ENCODE measurements around the gene WDFY4.

WDFY4 gene

GRCh38 chr10:48905311-48905710 is 220.6 kb downstream of the WDFY4 start:
- H3K4me3 ChIP-seq (ENCODE audit: low read depth, low read length) = no peak overlapping the region
- H3K79me2 ChIP-seq (ENCODE audit: control insufficient read depth, insufficient read depth, low read length, unreplicated experiment) = no peaks in the 10 kb centered on the region
- no peak overlapping the region for H3K27ac ChIP-seq (ENCODE audit: low read depth, low read length)
- H3K4me1 ChIP-seq (ENCODE audit: control insufficient read depth, insufficient read depth, low read length, unreplicated experiment) = no peaks in the 10 kb centered on the region
- no peaks in the 10 kb centered on the region for H3K36me3 ChIP-seq (ENCODE audit: insufficient read depth, low read length)
- no peak overlapping the region for H2AFZ ChIP-seq (ENCODE audit: low read length, unreplicated experiment)
- H3K27me3 ChIP-seq (ENCODE audit: insufficient read depth, low read length) = peaks cover 33% of the 10 kb centered on the region

GRCh38 chr10:48906841-48907240 is 222.2 kb downstream of the WDFY4 start:
- no peak overlapping the region for H3K4me3 ChIP-seq (ENCODE audit: low read depth, low read length)
- H3K36me3 ChIP-seq (ENCODE audit: insufficient read depth, low read length) = no peaks in the 10 kb centered on the region
- peaks cover 35% of the 10 kb centered on the region for H3K27me3 ChIP-seq (ENCODE audit: insufficient read depth, low read length)
- no peaks in the 10 kb centered on the region for H3K4me1 ChIP-seq (ENCODE audit: control insufficient read depth, insufficient read depth, low read length, unreplicated experiment)
- no peak overlapping the region for H3K27ac ChIP-seq (ENCODE audit: low read depth, low read length)
- H3K79me2 ChIP-seq (ENCODE audit: control insufficient read depth, insufficient read depth, low read length, unreplicated experiment) = no peaks in the 10 kb centered on the region
- H2AFZ ChIP-seq (ENCODE audit: low read length, unreplicated experiment) = no peak overlapping the region

- no peaks in the 10 kb centered on the region for H3K79me2 ChIP-seq (ENCODE audit: control insufficient read depth, insufficient read depth, low read length, unreplicated experiment)
- H3K27me3 ChIP-seq (ENCODE audit: insufficient read depth, low read length) = peaks cover 40% of the 10 kb centered on the region
- H3K4me1 ChIP-seq (ENCODE audit: control insufficient read depth, insufficient read depth, low read length, unreplicated experiment) = no peaks in the 10 kb centered on the region
- no peak overlapping the region for H2AFZ ChIP-seq (ENCODE audit: low read length, unreplicated experiment)
- no peaks in the 10 kb centered on the region for H3K36me3 ChIP-seq (ENCODE audit: insufficient read depth, low read length)
- no peak overlapping the region for H3K4me3 ChIP-seq (ENCODE audit: low read depth, low read length)
- no peak overlapping the region for H3K27ac ChIP-seq (ENCODE audit: low read depth, low read length)
Measured at GRCh38 chr10:48907730-48908129, 223.1 kb downstream of the WDFY4 start.

- no peaks in the 10 kb centered on the region for H3K4me1 ChIP-seq (ENCODE audit: control insufficient read depth, insufficient read depth, low read length, unreplicated experiment)
- no peaks in the 10 kb centered on the region for H3K79me2 ChIP-seq (ENCODE audit: control insufficient read depth, insufficient read depth, low read length, unreplicated experiment)
- H3K27ac ChIP-seq (ENCODE audit: low read depth, low read length) = no peak overlapping the region
- no peaks in the 10 kb centered on the region for H3K36me3 ChIP-seq (ENCODE audit: insufficient read depth, low read length)
- H3K27me3 ChIP-seq (ENCODE audit: insufficient read depth, low read length) = peaks cover 57% of the 10 kb centered on the region
- H2AFZ ChIP-seq (ENCODE audit: low read length, unreplicated experiment) = no peak overlapping the region
- H3K4me3 ChIP-seq (ENCODE audit: low read depth, low read length) = no peak overlapping the region
Measured at GRCh38 chr10:48910548-48910947, 225.9 kb downstream of the WDFY4 start.

- peaks cover 71% of the 10 kb centered on the region for H3K27me3 ChIP-seq (ENCODE audit: insufficient read depth, low read length)
- no peaks in the 10 kb centered on the region for H3K4me1 ChIP-seq (ENCODE audit: control insufficient read depth, insufficient read depth, low read length, unreplicated experiment)
- H3K4me3 ChIP-seq (ENCODE audit: low read depth, low read length) = no peak overlapping the region
- no peaks in the 10 kb centered on the region for H3K36me3 ChIP-seq (ENCODE audit: insufficient read depth, low read length)
- H3K27ac ChIP-seq (ENCODE audit: low read depth, low read length) = no peak overlapping the region
- no peaks in the 10 kb centered on the region for H3K79me2 ChIP-seq (ENCODE audit: control insufficient read depth, insufficient read depth, low read length, unreplicated experiment)
- no peak overlapping the region for H2AFZ ChIP-seq (ENCODE audit: low read length, unreplicated experiment)
Measured at GRCh38 chr10:48913674-48914073, 229.0 kb downstream of the WDFY4 start.

- Histone ChIP-seq H3K36me3 (ENCODE audit: insufficient read depth, low read length) (no peaks in the 10 kb centered on the region), H3K27ac (ENCODE audit: low read depth, low read length) (no peak overlapping the region)
Measured at GRCh38 chr10:48923748-48924147, 239.1 kb downstream of the WDFY4 start.

GRCh38 chr10:48924988-48925387 is 240.3 kb downstream of the WDFY4 start:
- Histone ChIP-seq H3K4me3 (ENCODE audit: low read depth, low read length) (no peak overlapping the region), H3K79me2 (ENCODE audit: control insufficient read depth, insufficient read depth, low read length, unreplicated experiment) (no peaks in the 10 kb centered on the region), H2AFZ (ENCODE audit: low read length, unreplicated experiment) (no peak overlapping the region), H3K4me1 (ENCODE audit: control insufficient read depth, insufficient read depth, low read length, unreplicated experiment) (no peaks in the 10 kb centered on the region), H3K36me3 (ENCODE audit: insufficient read depth, low read length) (no peaks in the 10 kb centered on the region), H3K27ac (ENCODE audit: low read depth, low read length) (no peak overlapping the region), H3K27me3 (ENCODE audit: insufficient read depth, low read length) (peaks cover 50% of the 10 kb centered on the region)

More at GRCh38 chr10:48923748-48924147, 239.1 kb downstream of the WDFY4 start:
- Histone ChIP-seq H3K4me3 (ENCODE audit: low read depth, low read length) (no peak overlapping the region), H3K27me3 (ENCODE audit: insufficient read depth, low read length) (peaks cover 54% of the 10 kb centered on the region), H3K4me1 (ENCODE audit: control insufficient read depth, insufficient read depth, low read length, unreplicated experiment) (no peaks in the 10 kb centered on the region), H2AFZ (ENCODE audit: low read length, unreplicated experiment) (no peak overlapping the region), H3K79me2 (ENCODE audit: control insufficient read depth, insufficient read depth, low read length, unreplicated experiment) (no peaks in the 10 kb centered on the region)

- no peaks in the 10 kb centered on the region for H3K79me2 ChIP-seq (ENCODE audit: control insufficient read depth, insufficient read depth, low read length, unreplicated experiment)
- H3K27ac ChIP-seq (ENCODE audit: low read depth, low read length) = no peak overlapping the region
- no peak overlapping the region for H2AFZ ChIP-seq (ENCODE audit: low read length, unreplicated experiment)
- H3K4me1 ChIP-seq (ENCODE audit: control insufficient read depth, insufficient read depth, low read length, unreplicated experiment) = no peaks in the 10 kb centered on the region
- H3K36me3 ChIP-seq (ENCODE audit: insufficient read depth, low read length) = no peaks in the 10 kb centered on the region
- no peak overlapping the region for H3K4me3 ChIP-seq (ENCODE audit: low read depth, low read length)
- H3K27me3 ChIP-seq (ENCODE audit: insufficient read depth, low read length) = peaks cover 45% of the 10 kb centered on the region
Measured at GRCh38 chr10:48926255-48926654, 241.6 kb downstream of the WDFY4 start.

- Histone ChIP-seq H2AFZ (ENCODE audit: low read length, unreplicated experiment) (no peak overlapping the region), H3K27me3 (ENCODE audit: insufficient read depth, low read length) (peaks cover 40% of the 10 kb centered on the region), H3K4me3 (ENCODE audit: low read depth, low read length) (no peak overlapping the region), H3K27ac (ENCODE audit: low read depth, low read length) (no peak overlapping the region), H3K79me2 (ENCODE audit: control insufficient read depth, insufficient read depth, low read length, unreplicated experiment) (no peaks in the 10 kb centered on the region), H3K4me1 (ENCODE audit: control insufficient read depth, insufficient read depth, low read length, unreplicated experiment) (no peaks in the 10 kb centered on the region), H3K36me3 (ENCODE audit: insufficient read depth, low read length) (no peaks in the 10 kb centered on the region)
Measured at GRCh38 chr10:48926764-48927540, 242.3 kb downstream of the WDFY4 start.

GRCh38 chr10:48929413-48929990 is 244.8 kb downstream of the WDFY4 start:
- Histone ChIP-seq H3K27me3 (ENCODE audit: insufficient read depth, low read length) (peaks cover 38% of the 10 kb centered on the region), H3K4me1 (ENCODE audit: control insufficient read depth, insufficient read depth, low read length, unreplicated experiment) (no peaks in the 10 kb centered on the region), H2AFZ (ENCODE audit: low read length, unreplicated experiment) (no peak overlapping the region), H3K4me3 (ENCODE audit: low read depth, low read length) (no peak overlapping the region), H3K27ac (ENCODE audit: low read depth, low read length) (no peak overlapping the region), H3K79me2 (ENCODE audit: control insufficient read depth, insufficient read depth, low read length, unreplicated experiment) (no peaks in the 10 kb centered on the region), H3K36me3 (ENCODE audit: insufficient read depth, low read length) (no peaks in the 10 kb centered on the region)

GRCh38 chr10:48931188-48931587 is 246.5 kb downstream of the WDFY4 start:
- no peak overlapping the region for H3K4me3 ChIP-seq (ENCODE audit: low read depth, low read length)
- H3K36me3 ChIP-seq (ENCODE audit: insufficient read depth, low read length) = no peaks in the 10 kb centered on the region
- H3K27ac ChIP-seq (ENCODE audit: low read depth, low read length) = no peak overlapping the region
- no peak overlapping the region for H2AFZ ChIP-seq (ENCODE audit: low read length, unreplicated experiment)
- H3K27me3 ChIP-seq (ENCODE audit: insufficient read depth, low read length) = peaks cover 47% of the 10 kb centered on the region
- no peaks in the 10 kb centered on the region for H3K4me1 ChIP-seq (ENCODE audit: control insufficient read depth, insufficient read depth, low read length, unreplicated experiment)
- H3K79me2 ChIP-seq (ENCODE audit: control insufficient read depth, insufficient read depth, low read length, unreplicated experiment) = no peaks in the 10 kb centered on the region

All from ACC112 (cell line).